GM19324 (cell line): Measurements from ENCODE around the gene TVP23C.

Source experiments
- ATAC-seq: cut with Tn5 transposase; IDR thresholded peaks from one replicate; pipeline ENCODE4 v1.9.1; 2021; ENCODE audit warnings: mild to moderate bottlenecking, moderate library complexity; ENCODE audit not compliant: unreplicated experiment, low FRiP score

TVP23C gene

GRCh38 chr17:15466131-15466530 is 97.2 kb downstream of the TVP23C start:
- ATAC-seq, result no peak

GRCh38 chr17:15465045-15465701 is 98.1 kb downstream of the TVP23C start:
- ATAC-seq, result no peak

GRCh38 chr17:15464231-15464985 is 98.9 kb downstream of the TVP23C start:
- ATAC-seq, result no peak

GRCh38 chr17:15462976-15463772 is 100.1 kb downstream of the TVP23C start:
- no peak for ATAC-seq

GRCh38 chr17:15457723-15458094 is 105.6 kb downstream of the TVP23C start:
- ATAC-seq, result no peak

GRCh38 chr17:15456972-15457722 is 106.1 kb downstream of the TVP23C start:
- no peak for ATAC-seq

GRCh38 chr17:15456496-15456895 is 106.8 kb downstream of the TVP23C start:
- ATAC-seq, result no peak

- ATAC-seq, result no peak
Measured at GRCh38 chr17:15454346-15454745, 108.9 kb downstream of the TVP23C start.

GRCh38 chr17:15453782-15454181 is 109.5 kb downstream of the TVP23C start:
- ATAC-seq, result no peak

GRCh38 chr17:15453246-15453645 is 110.0 kb downstream of the TVP23C start:
- no peak for ATAC-seq

- ATAC-seq, result no peak
Measured at GRCh38 chr17:15452746-15453145, 110.5 kb downstream of the TVP23C start.
